PFSK-1 (cell line): ENCODE measurements around the gene JAKMIP1.

Experiments used
- FOXP2 ChIP-seq: optimal IDR thresholded peaks from 2 replicates; pipeline ENCODE3; 2011; ENCODE audit warnings: borderline replicate concordance, control low read depth, inconsistent platforms; ENCODE audit not compliant: insufficient read depth; ENCODE audit errors: extremely low read length, extremely low read depth
- POLR2AphosphoS5 ChIP-seq: IDR thresholded peaks from 2 replicates; pipeline ENCODE4 v1.6.1; 2012; ENCODE audit warnings: low read depth, mild to moderate bottlenecking, control low read depth, low read length, moderate library complexity
- SIN3A ChIP-seq: IDR thresholded peaks from 2 replicates; pipeline ENCODE4 v1.6.1; 2012; ENCODE audit warnings: mild to moderate bottlenecking, low read length, moderate library complexity, borderline replicate concordance; ENCODE audit not compliant: insufficient read depth
- TAF1 ChIP-seq: IDR thresholded peaks from 2 replicates; pipeline ENCODE4 v1.6.1; 2012; ENCODE audit warnings: low read length, control low read depth, borderline replicate concordance; ENCODE audit not compliant: insufficient read depth
- TF ChIP-seq, protein P1 (sequence below), 2 experiments: IDR thresholded peaks; 2 replicates each; pipeline versions ENCODE4 v1.6.1 to v1.8.0; 2011 to 2012; ENCODE audit warnings: low read depth in 2 of 2, low read length in 2 of 2, control low read depth in 1 of 2, inconsistent platforms in 1 of 2, mild to moderate bottlenecking in 1 of 2, moderate library complexity in 1 of 2; ENCODE audit not compliant: insufficient read depth in 1 of 2

DNA sequence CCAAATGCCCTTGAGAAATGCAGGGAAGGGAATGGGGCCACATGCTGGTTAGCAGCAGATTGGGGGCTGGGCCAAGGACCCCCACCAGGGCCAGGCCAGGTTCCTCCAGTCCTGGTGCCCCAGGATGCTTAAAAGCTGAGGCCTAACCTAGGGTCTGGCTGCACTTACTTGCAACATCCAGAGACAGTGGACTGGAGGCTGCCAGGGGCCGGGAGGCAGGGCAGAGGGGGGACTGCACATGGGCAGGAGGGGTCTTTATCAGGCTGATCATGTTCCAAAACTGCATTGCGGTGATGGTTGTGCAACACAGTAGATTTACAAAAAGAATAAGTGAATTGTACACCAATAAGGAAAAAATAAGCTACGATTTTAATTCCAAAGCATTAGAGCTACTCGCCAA, 145.3 kb downstream of the JAKMIP1 start:
- no peak for TF ChIP-seq POLR2AphosphoS5
- TF ChIP-seq, protein P1, sequence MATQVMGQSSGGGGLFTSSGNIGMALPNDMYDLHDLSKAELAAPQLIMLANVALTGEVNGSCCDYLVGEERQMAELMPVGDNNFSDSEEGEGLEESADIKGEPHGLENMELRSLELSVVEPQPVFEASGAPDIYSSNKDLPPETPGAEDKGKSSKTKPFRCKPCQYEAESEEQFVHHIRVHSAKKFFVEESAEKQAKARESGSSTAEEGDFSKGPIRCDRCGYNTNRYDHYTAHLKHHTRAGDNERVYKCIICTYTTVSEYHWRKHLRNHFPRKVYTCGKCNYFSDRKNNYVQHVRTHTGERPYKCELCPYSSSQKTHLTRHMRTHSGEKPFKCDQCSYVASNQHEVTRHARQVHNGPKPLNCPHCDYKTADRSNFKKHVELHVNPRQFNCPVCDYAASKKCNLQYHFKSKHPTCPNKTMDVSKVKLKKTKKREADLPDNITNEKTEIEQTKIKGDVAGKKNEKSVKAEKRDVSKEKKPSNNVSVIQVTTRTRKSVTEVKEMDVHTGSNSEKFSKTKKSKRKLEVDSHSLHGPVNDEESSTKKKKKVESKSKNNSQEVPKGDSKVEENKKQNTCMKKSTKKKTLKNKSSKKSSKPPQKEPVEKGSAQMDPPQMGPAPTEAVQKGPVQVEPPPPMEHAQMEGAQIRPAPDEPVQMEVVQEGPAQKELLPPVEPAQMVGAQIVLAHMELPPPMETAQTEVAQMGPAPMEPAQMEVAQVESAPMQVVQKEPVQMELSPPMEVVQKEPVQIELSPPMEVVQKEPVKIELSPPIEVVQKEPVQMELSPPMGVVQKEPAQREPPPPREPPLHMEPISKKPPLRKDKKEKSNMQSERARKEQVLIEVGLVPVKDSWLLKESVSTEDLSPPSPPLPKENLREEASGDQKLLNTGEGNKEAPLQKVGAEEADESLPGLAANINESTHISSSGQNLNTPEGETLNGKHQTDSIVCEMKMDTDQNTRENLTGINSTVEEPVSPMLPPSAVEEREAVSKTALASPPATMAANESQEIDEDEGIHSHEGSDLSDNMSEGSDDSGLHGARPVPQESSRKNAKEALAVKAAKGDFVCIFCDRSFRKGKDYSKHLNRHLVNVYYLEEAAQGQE (IDR thresholded peaks at IDR 0.05; ENCODE audit: insufficient read depth in 1 of 2, low read depth in 2 of 2, low read length in 2 of 2): no peak
- no peak for TF ChIP-seq TAF1
- TF ChIP-seq SIN3A: no peak
- TF ChIP-seq FOXP2: no peak
